IMR-90 (cell line): ENCODE data around the gene NGEF. TPM values are rescaled to one million over a fixed set of nuclear protein-coding genes. Genes with fewer than 3 reads are reported as not detected.

Source experiments
- ATAC-seq: fragments of 200-7000 bp; cut with Tn5 transposase; 2 replicates; pipeline ENCODE4 v1.9.1; 2020; ENCODE audit warnings: low read depth, mild to moderate bottlenecking, moderate library complexity
- BruUV-seq: library from RNA; stranded (reverse); fragments of 400-500 nt; replicated peaks from 2 replicates; lab custom pipeline; 2021; lab: Mats Ljungman, UMichigan
- CTCF ChIA-PET: fragments of 300-600 bp; formaldehyde crosslinking; extraction: SDS; loops from one replicate; lab custom pipeline; 2021; ENCODE audit warnings: antibody characterized with exemption; lab: Yijun Ruan, JAX
- POLR2A ChIA-PET: fragments of 300-600 bp; sonication (Branson Sonifier 250); formaldehyde crosslinking; loops from one replicate; lab custom pipeline; 2022; ENCODE audit warnings: antibody characterized with exemption; ENCODE audit not compliant: unreplicated experiment; lab: Charles Lee
- DNase-seq: peaks from one replicate; pipeline ENCODE4 v3.0.0; 2013
- H2AFZ ChIP-seq: replicated peaks from 2 replicates; pipeline ENCODE3; 2013; ENCODE audit warnings: low read length, mild to moderate bottlenecking; ENCODE audit not compliant: poor library complexity
- H2AK5ac ChIP-seq: 2 replicates; pipeline ENCODE4 v1.6.1; 2013; ENCODE audit warnings: low read depth, low read length, inconsistent platforms
- H2AK9ac ChIP-seq: replicated peaks from 2 replicates; pipeline ENCODE3; 2013; ENCODE audit warnings: mild to moderate bottlenecking, low read depth, low read length, moderate library complexity; ENCODE audit not compliant: poor library complexity
- H2BK120ac ChIP-seq: 2 replicates; pipeline ENCODE4 v1.6.1; 2013; ENCODE audit warnings: low read depth, low read length, inconsistent platforms
- H2BK15ac ChIP-seq: 3 replicates; pipeline ENCODE4 v1.6.1; 2013; ENCODE audit warnings: low read depth, low read length, inconsistent platforms
- H2BK20ac ChIP-seq: 2 replicates; pipeline ENCODE4 v1.6.1; 2013; ENCODE audit warnings: low read depth, mild to moderate bottlenecking, inconsistent platforms, low read length, moderate library complexity
- H2BK5ac ChIP-seq: 2 replicates; pipeline ENCODE4 v1.6.1; 2013; ENCODE audit warnings: mild to moderate bottlenecking, low read depth, low read length, inconsistent platforms; ENCODE audit not compliant: poor library complexity, severe bottlenecking
- H3K14ac ChIP-seq: replicated peaks from 2 replicates; pipeline ENCODE4 v1.6.1; 2013; ENCODE audit warnings: low read depth, low read length, inconsistent platforms
- H3K18ac ChIP-seq: 2 replicates; pipeline ENCODE4 v1.6.1; 2013; ENCODE audit warnings: low read depth, low read length, control low read depth
- H3K23ac ChIP-seq: 2 replicates; pipeline ENCODE4 v1.6.1; 2013; ENCODE audit warnings: low read depth, low read length, inconsistent platforms
- H3K27ac ChIP-seq: 2 replicates; pipeline ENCODE4 v1.5.1; 2013; ENCODE audit warnings: mild to moderate bottlenecking, control low read depth, low read length; ENCODE audit not compliant: insufficient read depth
- H3K27me3 ChIP-seq: 2 replicates; pipeline ENCODE4 v1.6.1; 2013; ENCODE audit warnings: low read length; ENCODE audit not compliant: control insufficient read depth, insufficient read depth
- H3K36me3 ChIP-seq: 2 replicates; pipeline ENCODE4 v1.6.1; 2013; ENCODE audit warnings: low read length, mixed read lengths; ENCODE audit not compliant: control insufficient read depth, insufficient read depth
- H3K4ac ChIP-seq: 2 replicates; pipeline ENCODE4 v1.6.1; 2013; ENCODE audit warnings: low read depth, low read length, inconsistent platforms
- H3K4me1 ChIP-seq: 2 replicates; pipeline ENCODE4 v1.6.1; 2013; ENCODE audit warnings: low read length, mixed read lengths; ENCODE audit not compliant: control insufficient read depth, insufficient read depth
- H3K4me2 ChIP-seq: 2 replicates; pipeline ENCODE4 v1.6.1; 2013; ENCODE audit warnings: low read depth, mild to moderate bottlenecking, control low read depth, low read length, moderate library complexity
- H3K4me3 ChIP-seq: 2 replicates; pipeline ENCODE4 v1.5.1; 2013; ENCODE audit warnings: low read depth, mild to moderate bottlenecking, control low read depth, low read length, moderate library complexity; ENCODE audit not compliant: insufficient read depth
- H3K56ac ChIP-seq: 2 replicates; pipeline ENCODE4 v1.6.1; 2013; ENCODE audit warnings: low read length, inconsistent platforms; ENCODE audit not compliant: insufficient read depth; ENCODE audit errors: extremely low read depth
- H3K79me1 ChIP-seq, 2 experiments: 2 replicates each; pipeline ENCODE4 v1.6.1; 2013; ENCODE audit warnings: low read length in 2 of 2, inconsistent platforms in 1 of 2, low read depth in 1 of 2
- H3K9ac ChIP-seq: 2 replicates; pipeline ENCODE4 v1.6.1; 2013; ENCODE audit warnings: low read depth, low read length, control low read depth
- H3K9me1 ChIP-seq: 2 replicates; pipeline ENCODE4 v1.6.1; 2013; ENCODE audit warnings: low read length, inconsistent platforms; ENCODE audit not compliant: insufficient read depth
- H3K9me3 ChIP-seq: 2 replicates; pipeline ENCODE4 v1.6.1; 2013; ENCODE audit warnings: low read length; ENCODE audit not compliant: control insufficient read depth, insufficient read depth
- H4K20me1 ChIP-seq: 2 replicates; pipeline ENCODE4 v1.6.1; 2013; ENCODE audit warnings: low read length, inconsistent platforms; ENCODE audit not compliant: insufficient read depth
- H4K5ac ChIP-seq: 2 replicates; pipeline ENCODE4 v1.6.1; 2013; ENCODE audit warnings: mild to moderate bottlenecking, low read depth, low read length, control low read depth
- H4K8ac ChIP-seq, 2 experiments: 2 replicates each; pipeline ENCODE4 v1.6.1; 2013; ENCODE audit warnings: low read depth in 2 of 2, low read length in 2 of 2, control low read depth in 1 of 2, inconsistent platforms in 1 of 2
- H4K91ac ChIP-seq: 2 replicates; pipeline ENCODE4 v1.6.1; 2013; ENCODE audit warnings: low read depth, low read length, inconsistent platforms; ENCODE audit not compliant: insufficient read depth
- BHLHE40 ChIP-seq: fragments of 150-350 bp; IDR thresholded peaks from 2 replicates; pipeline ENCODE4 v1.6.1; 2016; ENCODE audit warnings: mild to moderate bottlenecking, low read depth, low read length
- CEBPB ChIP-seq: IDR thresholded peaks from 2 replicates; pipeline ENCODE4 v1.6.1; 2012; ENCODE audit warnings: low read depth, low read length, improper control_type of control experiment
- CHD1 ChIP-seq: IDR thresholded peaks from 2 replicates; pipeline ENCODE4 v1.6.1; 2012; ENCODE audit warnings: low read depth, low read length, improper control_type of control experiment
- FOS ChIP-seq: fragments of 150-350 bp; IDR thresholded peaks from 2 replicates; pipeline ENCODE4 v1.6.1; 2016; ENCODE audit warnings: low read depth, low read length
- MAFK ChIP-seq: IDR thresholded peaks from 2 replicates; pipeline ENCODE4 v1.6.1; 2012; ENCODE audit warnings: low read depth, low read length, improper control_type of control experiment
- MAZ ChIP-seq: IDR thresholded peaks from 2 replicates; pipeline ENCODE4 v1.6.1; 2012; ENCODE audit warnings: low read depth, mild to moderate bottlenecking, low read length, improper control_type of control experiment, moderate library complexity, borderline replicate concordance
- MXI1 ChIP-seq: IDR thresholded peaks from 2 replicates; pipeline ENCODE4 v1.6.1; 2012; ENCODE audit warnings: low read depth, mild to moderate bottlenecking, low read length, moderate library complexity, borderline replicate concordance
- NFE2L2 ChIP-seq: fragments of 150-350 bp; IDR thresholded peaks from 2 replicates; pipeline ENCODE4 v1.6.1; 2016; ENCODE audit warnings: low read depth, mild to moderate bottlenecking, low read length
- RAD21 ChIP-seq: IDR thresholded peaks from 2 replicates; pipeline ENCODE4 v1.6.1; 2012; ENCODE audit warnings: low read length, improper control_type of control experiment
- RCOR1 ChIP-seq: IDR thresholded peaks from 2 replicates; pipeline ENCODE4 v1.6.1; 2012; ENCODE audit warnings: mild to moderate bottlenecking, low read length, improper control_type of control experiment; ENCODE audit not compliant: insufficient replicate concordance
- RFX5 ChIP-seq: IDR thresholded peaks from 2 replicates; pipeline ENCODE4 v1.8.0; 2012; ENCODE audit warnings: low read depth, mild to moderate bottlenecking, low read length, moderate library complexity
- SMC3 ChIP-seq: fragments of 150-350 bp; IDR thresholded peaks from 2 replicates; pipeline ENCODE4 v1.6.1; 2016; ENCODE audit warnings: low read depth, mild to moderate bottlenecking, antibody characterized with exemption, low read length, moderate library complexity
- WGBS, 2 experiments: methylation state at CpG; one replicate each; pipeline versions ENCODE4 v1.1.5 to v1.1.7; 2013; ENCODE audit warnings: missing lambda C conversion rate in 2 of 2; ENCODE audit not compliant: insufficient read length in 1 of 2; ENCODE audit errors: extremely low coverage in 2 of 2; 5-methylcytosine and 5-hydroxymethylcytosine counted together
- dilution Hi-C: fragments of 300-500 bp; cut with HindIII; formaldehyde crosslinking; loops from one replicate; pipeline ENCODE4 v1.14.3; 2018; ENCODE audit warnings: low sequenced_read_pairs; ENCODE audit not compliant: unreplicated experiment
- in situ Hi-C: fragments of 300-500 bp; cut with MboI; formaldehyde crosslinking; loops from 3 replicates; pipeline ENCODE4 v1.14.3; 2019; ENCODE audit warnings: low sequenced_read_pairs, inconsistent platforms, mixed read lengths
- intact Hi-C: fragments of 100-400 bp; cut with micrococcal nuclease; formaldehyde crosslinking; loops from 2 replicates; pipeline ENCODE4 v1.10.0; 2022
- polyA plus RNA-seq, 3 experiments: library from polyadenylated mRNA; depleted of rRNA; stranded (reverse); fragments of >200 nt; gene quantifications; 2 replicates each; pipeline ENCODE4 v1.2.3, GENCODE V29; 2012; ENCODE audit warnings: low replicate concordance in 1 of 3
- total RNA-seq: library from RNA; depleted of rRNA; stranded (reverse); fragments of >200 nt; gene quantifications from 2 replicates; pipeline ENCODE4 v1.2.3, GENCODE V29; 2012
- TF ChIP-seq, protein P1 (sequence below): conservative IDR thresholded peaks from 2 replicates; pipeline ENCODE4 v1.5.1; 2012; ENCODE audit warnings: mild to moderate bottlenecking, low read depth, low read length, improper control_type of control experiment
- TF ChIP-seq, protein P2 (sequence below): fragments of 150-350 bp; IDR thresholded peaks from 2 replicates; pipeline ENCODE4 v1.6.1; 2016; ENCODE audit warnings: low read depth, mild to moderate bottlenecking, low read length, moderate library complexity, borderline replicate concordance

NGEF gene
- total and polyA plus RNA-seq, 2 of the 4 experiments (the other 2 are of a cell fraction) = 1.1 to 1.7 TPM

DNA sequence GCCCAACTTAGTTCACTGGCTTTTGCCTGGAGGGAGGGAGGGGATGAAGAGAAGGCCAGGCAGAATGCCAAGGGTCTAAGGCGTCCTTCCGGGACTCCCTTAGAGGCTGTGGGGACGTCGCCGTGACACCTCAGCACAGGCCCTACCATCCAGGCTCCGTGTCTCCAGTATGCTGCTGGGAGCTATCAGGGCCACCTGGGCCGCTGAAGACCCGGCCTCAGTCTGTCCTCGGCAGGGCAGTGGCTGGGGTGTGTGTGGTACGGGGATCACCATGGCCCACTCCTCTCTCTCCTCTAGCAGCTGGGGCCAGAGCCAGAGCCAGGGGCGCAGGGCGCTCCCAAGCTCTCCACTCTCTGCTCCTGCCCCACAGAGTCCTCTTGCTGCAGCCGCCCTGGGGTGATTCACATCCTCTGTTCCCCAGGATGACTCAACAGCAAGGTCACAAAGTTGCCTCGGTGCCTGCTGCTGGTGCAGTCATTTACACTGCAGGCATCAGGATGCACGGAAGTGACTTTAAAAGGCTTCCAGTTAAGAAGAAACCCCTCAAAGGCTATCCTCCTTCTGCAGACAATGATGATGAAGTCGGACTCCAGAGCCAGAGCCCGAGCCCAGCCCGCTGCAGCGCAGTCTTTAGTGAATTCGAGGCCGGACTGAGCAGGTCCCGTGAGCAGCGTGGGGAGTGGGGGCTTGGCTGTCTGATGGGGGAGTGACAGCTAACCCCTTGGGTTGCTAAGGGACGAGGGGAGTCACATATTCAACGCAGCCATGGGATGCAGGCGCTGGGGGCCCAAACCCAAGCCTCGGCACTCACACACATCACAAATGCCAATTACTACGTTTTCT is 111.1 kb downstream of the NGEF start:
- Histone ChIP-seq H3K14ac (peak overlapping the region; percentile 85), H4K8ac (peak overlapping the region; percentile 88 to 91), H3K36me3 (no peaks in the 10 kb centered on the region), H4K20me1 (no peaks in the 10 kb centered on the region), H3K4me2 (no peak overlapping the region), H2AFZ (peak overlapping the region; percentile 98), H3K4ac (peak overlapping the region; percentile 96), H3K79me1 (no peaks in the 10 kb centered on the region; a peak in 1 of 4 replicates), H3K27me3 (no peaks in the 10 kb centered on the region), H3K23ac (peak overlapping the region; percentile 95), H3K56ac (no peak overlapping the region; the same call in 1 of the 2 replicates), H2BK20ac (peak overlapping the region; percentile 88), H2BK5ac (peak overlapping the region; percentile 96), H3K9me3 (no peaks in the 10 kb centered on the region), H3K27ac (peak overlapping the region; percentile 80), H3K18ac (peak overlapping the region; percentile 16; the same call in 1 of the 2 replicates), H3K9me1 (peaks cover 12% of the 10 kb centered on the region; the same call in 1 of the 2 replicates), H2AK5ac (peak overlapping the region; percentile 99), H4K5ac (peak overlapping the region; percentile 28), H3K9ac (no peak overlapping the region), H4K91ac (peak overlapping the region; percentile 93), H3K4me1 (peaks cover 9% of the 10 kb centered on the region), H2BK120ac (peak overlapping the region; percentile 98), H3K4me3 (no peak overlapping the region), H2AK9ac (peak overlapping the region; percentile 93), H2BK15ac (peak overlapping the region; percentile 93; the same call in 2 of the 3 replicates)
- peak; percentile 99 for ATAC-seq
- ChIA-PET CTCF (no interaction called here), POLR2A (no interaction called here)
- DNase-seq = peak; percentile 94
- 0% methylated on average over 2 of the region's 28 CpGs; no CpG with 5 or more reads in 1 of the 2 experiments for WGBS, 2 experiments
- no TSS peak for BruUV-seq
- dilution Hi-C loops (no loop called here), in situ Hi-C loops (no loop called here), intact Hi-C loops (loop anchor here (1.0 to 5.0 kb wide), 2 partner anchors 85 to 349 kb away; partner anchors contain the start of gene ATG16L1)
- TF ChIP-seq SMC3 (no peak), CEBPB (peak; percentile 72), RFX5 (no peak), MAFK (no peak), MAZ (peak; percentile 74; the same call in 1 of the 2 replicates), FOS (peak; percentile 96), BHLHE40 (0 out of 2 replicates have a peak, but pooled peaks have one; percentile 10), RCOR1 (peak; percentile 69), RAD21 (peak; percentile 21; the same call in 1 of the 2 replicates), CHD1 (no peak), NFE2L2 (no peak; the same call in 1 of the 2 replicates), MXI1 (no peak)
- TF ChIP-seq, protein P1, sequence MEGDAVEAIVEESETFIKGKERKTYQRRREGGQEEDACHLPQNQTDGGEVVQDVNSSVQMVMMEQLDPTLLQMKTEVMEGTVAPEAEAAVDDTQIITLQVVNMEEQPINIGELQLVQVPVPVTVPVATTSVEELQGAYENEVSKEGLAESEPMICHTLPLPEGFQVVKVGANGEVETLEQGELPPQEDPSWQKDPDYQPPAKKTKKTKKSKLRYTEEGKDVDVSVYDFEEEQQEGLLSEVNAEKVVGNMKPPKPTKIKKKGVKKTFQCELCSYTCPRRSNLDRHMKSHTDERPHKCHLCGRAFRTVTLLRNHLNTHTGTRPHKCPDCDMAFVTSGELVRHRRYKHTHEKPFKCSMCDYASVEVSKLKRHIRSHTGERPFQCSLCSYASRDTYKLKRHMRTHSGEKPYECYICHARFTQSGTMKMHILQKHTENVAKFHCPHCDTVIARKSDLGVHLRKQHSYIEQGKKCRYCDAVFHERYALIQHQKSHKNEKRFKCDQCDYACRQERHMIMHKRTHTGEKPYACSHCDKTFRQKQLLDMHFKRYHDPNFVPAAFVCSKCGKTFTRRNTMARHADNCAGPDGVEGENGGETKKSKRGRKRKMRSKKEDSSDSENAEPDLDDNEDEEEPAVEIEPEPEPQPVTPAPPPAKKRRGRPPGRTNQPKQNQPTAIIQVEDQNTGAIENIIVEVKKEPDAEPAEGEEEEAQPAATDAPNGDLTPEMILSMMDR = no peak
- TF ChIP-seq, protein P2, sequence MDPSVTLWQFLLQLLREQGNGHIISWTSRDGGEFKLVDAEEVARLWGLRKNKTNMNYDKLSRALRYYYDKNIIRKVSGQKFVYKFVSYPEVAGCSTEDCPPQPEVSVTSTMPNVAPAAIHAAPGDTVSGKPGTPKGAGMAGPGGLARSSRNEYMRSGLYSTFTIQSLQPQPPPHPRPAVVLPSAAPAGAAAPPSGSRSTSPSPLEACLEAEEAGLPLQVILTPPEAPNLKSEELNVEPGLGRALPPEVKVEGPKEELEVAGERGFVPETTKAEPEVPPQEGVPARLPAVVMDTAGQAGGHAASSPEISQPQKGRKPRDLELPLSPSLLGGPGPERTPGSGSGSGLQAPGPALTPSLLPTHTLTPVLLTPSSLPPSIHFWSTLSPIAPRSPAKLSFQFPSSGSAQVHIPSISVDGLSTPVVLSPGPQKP = no peak
